LNCAP (cell line): ENCODE measurements around the gene TARP.

Source experiments
- TF ChIP-seq, protein P1 (sequence below): fragments of 450-650 bp; IDR thresholded peaks from 2 replicates; pipeline ENCODE4 v1.5.1; 2017; ENCODE audit warnings: mild to moderate bottlenecking

TARP gene

DNA sequence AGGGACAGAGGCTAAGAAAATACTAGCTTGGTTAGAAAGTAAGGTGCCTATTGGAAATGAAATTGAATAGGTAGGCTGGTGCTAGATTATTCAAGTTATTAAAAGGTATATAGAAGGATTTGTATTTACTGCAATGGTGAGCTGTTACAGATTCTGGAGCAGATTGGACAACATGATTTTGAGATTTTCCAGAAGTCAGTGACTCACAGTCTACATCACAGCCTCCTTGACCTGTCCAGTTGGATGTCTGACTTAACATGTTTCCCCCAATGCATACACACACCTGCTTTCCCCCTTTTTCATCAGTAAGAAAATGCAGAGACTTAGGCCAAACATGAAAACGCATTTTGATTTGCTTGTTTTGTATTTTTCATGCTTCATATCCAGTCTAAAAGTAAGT is 62.0 kb downstream of the TARP start:
- TF ChIP-seq, protein P1, sequence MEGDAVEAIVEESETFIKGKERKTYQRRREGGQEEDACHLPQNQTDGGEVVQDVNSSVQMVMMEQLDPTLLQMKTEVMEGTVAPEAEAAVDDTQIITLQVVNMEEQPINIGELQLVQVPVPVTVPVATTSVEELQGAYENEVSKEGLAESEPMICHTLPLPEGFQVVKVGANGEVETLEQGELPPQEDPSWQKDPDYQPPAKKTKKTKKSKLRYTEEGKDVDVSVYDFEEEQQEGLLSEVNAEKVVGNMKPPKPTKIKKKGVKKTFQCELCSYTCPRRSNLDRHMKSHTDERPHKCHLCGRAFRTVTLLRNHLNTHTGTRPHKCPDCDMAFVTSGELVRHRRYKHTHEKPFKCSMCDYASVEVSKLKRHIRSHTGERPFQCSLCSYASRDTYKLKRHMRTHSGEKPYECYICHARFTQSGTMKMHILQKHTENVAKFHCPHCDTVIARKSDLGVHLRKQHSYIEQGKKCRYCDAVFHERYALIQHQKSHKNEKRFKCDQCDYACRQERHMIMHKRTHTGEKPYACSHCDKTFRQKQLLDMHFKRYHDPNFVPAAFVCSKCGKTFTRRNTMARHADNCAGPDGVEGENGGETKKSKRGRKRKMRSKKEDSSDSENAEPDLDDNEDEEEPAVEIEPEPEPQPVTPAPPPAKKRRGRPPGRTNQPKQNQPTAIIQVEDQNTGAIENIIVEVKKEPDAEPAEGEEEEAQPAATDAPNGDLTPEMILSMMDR = no peak
